ENCODE data around the gene USP7. TPM values are rescaled to one million over a fixed set of nuclear protein-coding genes. Genes with fewer than 3 reads are reported as not detected.

USP7 gene
- total and polyA plus RNA-seq, 3 donors from 2014 or later: 159 to 173 (median 172) TPM

DNA sequence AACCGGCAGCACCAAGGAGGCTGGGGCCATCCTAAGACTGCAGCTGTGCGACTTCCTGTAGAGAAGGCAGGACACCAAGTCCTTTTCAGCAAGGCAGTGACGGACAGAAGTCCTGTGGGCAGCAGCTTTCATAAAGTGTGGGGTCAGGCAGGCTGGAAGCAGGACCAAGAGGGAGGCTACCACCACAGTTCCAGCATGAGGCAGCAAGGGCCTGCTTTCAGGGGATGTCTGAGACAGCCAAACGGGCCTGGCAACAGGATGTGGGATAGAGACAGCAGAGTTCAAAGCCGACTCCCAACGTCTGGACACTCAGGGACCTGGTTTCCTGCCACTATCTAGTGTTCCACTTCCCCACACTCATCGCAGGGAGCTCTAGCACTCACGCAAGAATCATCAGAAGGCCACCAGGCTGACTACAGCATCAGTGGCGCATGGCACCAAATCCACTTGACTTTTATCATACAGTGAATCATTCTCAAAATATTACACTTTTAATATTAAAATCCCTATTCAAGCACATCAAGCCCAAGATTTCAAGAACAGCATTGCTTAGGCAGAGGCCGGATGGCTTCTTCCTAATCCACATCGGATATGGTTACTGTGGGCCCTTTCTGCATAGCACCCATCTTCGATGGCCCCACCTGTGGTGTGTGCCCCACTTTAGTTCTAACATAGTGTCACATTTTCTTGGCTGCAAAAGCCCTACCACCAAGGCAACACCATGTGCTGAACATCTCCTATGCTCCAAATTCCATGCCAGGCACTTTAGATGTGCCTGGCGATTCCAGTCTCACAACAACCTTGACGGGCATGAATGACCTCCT, 5.2 kb downstream of the USP7 start:
- H3K4me1 ChIP-seq: peaks cover 66% of the 10 kb centered on the region
- peak; percentile 35 for DNase-seq
- no peaks in the 10 kb centered on the region for H3K27me3 ChIP-seq
- no peak overlapping the region for H3K4me3 ChIP-seq
- H3K27ac ChIP-seq: peak overlapping the region in 1 of 2 donors; percentile 3
- no peaks in the 10 kb centered on the region for H3K9me3 ChIP-seq
- no peak for TF ChIP-seq POLR2A (IDR thresholded peaks at IDR 0.05)
- TF ChIP-seq, protein P1, sequence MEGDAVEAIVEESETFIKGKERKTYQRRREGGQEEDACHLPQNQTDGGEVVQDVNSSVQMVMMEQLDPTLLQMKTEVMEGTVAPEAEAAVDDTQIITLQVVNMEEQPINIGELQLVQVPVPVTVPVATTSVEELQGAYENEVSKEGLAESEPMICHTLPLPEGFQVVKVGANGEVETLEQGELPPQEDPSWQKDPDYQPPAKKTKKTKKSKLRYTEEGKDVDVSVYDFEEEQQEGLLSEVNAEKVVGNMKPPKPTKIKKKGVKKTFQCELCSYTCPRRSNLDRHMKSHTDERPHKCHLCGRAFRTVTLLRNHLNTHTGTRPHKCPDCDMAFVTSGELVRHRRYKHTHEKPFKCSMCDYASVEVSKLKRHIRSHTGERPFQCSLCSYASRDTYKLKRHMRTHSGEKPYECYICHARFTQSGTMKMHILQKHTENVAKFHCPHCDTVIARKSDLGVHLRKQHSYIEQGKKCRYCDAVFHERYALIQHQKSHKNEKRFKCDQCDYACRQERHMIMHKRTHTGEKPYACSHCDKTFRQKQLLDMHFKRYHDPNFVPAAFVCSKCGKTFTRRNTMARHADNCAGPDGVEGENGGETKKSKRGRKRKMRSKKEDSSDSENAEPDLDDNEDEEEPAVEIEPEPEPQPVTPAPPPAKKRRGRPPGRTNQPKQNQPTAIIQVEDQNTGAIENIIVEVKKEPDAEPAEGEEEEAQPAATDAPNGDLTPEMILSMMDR (IDR thresholded peaks at IDR 0.05): no peak
- 47 to 68% methylated on average over 12 to 14 of the region's 14 CpGs for WGBS, 2 donors
- no peaks in the 10 kb centered on the region for H3K36me3 ChIP-seq (ENCODE audit: low read depth, missing control alignments)
- intact Hi-C loops (cut with DNase I; ENCODE audit: low total_unique reads): no loop called here

DNA sequence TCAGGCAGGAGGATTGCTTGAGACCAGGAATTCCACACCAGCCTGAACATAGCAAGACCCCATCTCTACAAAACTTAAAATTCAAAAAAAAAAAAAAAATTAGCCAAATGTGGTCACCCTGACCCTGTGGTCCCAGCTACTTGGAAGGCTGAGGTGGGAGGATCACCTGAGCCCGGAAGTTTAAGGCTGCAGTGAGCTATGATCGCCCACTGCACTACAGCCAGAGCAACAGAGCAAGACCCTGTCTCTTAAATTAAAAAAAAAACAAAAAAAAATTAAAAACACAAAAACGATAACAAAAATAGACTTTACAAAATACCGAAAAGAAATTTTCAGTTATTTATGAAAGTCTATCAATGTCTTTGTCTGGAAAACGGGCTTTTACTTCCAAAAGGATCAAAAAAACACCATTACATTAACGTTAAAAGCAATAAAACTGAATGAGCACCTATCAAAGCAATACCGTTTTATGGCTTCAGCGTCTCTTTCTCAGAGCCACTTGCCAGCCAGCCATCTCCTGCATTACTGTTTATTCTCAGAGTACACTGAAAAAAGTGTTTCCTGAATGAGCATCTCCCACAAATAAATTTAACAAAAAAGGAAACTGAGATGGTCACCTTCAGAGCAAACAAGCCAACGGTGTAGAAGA, 6.1 kb downstream of the USP7 start:
- no peak for DNase-seq
- no peaks in the 10 kb centered on the region for H3K36me3 ChIP-seq (ENCODE audit: low read depth, missing control alignments)
- no peak overlapping the region for H3K4me3 ChIP-seq
- TF ChIP-seq, protein P1 (IDR thresholded peaks at IDR 0.05): no peak
- no peak for TF ChIP-seq POLR2A (IDR thresholded peaks at IDR 0.05)
- H3K9me3 ChIP-seq: no peaks in the 10 kb centered on the region
- no peaks in the 10 kb centered on the region for H3K27me3 ChIP-seq
- peaks cover 66% of the 10 kb centered on the region for H3K4me1 ChIP-seq
- intact Hi-C loops (cut with DNase I; ENCODE audit: low total_unique reads): no loop called here
- 68 to 69% methylated on average over 9 of the region's 9 CpGs for WGBS, 2 donors
- no peak overlapping the region for H3K27ac ChIP-seq

DNA sequence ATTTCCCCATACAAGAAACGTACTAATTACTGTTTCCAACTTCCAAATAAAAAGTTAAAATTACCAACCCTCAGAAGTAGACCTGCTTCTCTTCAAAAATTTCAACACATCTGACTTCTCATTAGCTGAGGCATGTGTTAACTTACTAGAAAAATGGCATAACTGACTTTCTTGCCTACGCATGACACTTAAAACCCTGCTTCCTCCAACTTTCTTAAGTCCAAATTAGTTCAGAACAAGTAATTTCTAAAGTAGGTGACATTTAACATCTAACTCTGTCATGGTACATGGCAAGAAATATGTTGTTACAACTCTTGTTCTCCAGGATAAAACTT, 6.7 kb downstream of the USP7 start:
- H3K4me1 ChIP-seq: peaks cover 63% of the 10 kb centered on the region

DNA sequence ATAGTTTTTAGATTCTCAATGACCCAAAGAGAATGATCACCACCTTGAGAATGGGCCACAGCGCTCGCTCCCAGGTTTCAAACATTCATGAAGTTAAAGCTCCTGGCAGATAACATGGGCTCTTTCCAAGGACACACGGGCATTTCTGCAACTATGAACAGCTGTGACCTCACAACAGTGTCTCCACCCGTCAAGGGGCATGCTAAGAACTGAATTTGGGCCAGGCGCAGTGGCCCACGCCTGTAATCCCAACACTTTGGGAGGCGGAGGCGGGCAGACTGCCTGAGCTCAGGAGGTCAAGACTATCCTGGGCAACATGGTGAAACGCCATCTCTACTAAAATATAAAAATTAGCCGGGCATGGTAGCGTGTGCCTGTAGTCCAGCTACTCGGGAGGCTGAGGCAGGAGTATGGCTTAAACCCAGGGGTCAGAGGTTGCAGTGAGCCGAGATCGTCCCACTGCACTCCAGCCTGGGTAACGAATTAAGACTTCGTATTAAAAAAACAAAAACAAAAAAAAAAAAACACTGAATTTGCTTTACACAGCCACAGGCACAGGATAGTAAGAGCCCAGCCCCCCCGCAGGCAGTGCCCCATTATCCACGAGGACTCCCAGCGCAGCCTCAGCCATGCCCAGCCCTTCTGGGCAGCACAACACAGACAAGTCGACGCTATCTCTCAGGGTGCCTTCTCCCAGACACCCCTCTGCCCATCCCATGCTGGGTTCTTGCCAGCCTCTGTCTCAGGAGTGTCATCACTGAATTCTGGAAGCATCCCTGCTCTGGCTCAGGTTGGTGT, 7.2 kb downstream of the USP7 start:
- Histone ChIP-seq H3K4me3 (no peak overlapping the region), H3K27me3 (no peaks in the 10 kb centered on the region), H3K4me1 (peaks cover 58% of the 10 kb centered on the region), H3K27ac (peak overlapping the region in 1 of 2 donors; percentile 10), H3K36me3 (ENCODE audit: low read depth, missing control alignments) (no peaks in the 10 kb centered on the region), H3K9me3 (no peaks in the 10 kb centered on the region)
- intact Hi-C loops (cut with DNase I; ENCODE audit: low total_unique reads): no loop called here
- DNase-seq: peak; percentile 21
- WGBS, 2 donors: 47 to 52% methylated on average over 20 to 21 of the region's 21 CpGs
- TF ChIP-seq POLR2A (IDR thresholded peaks at IDR 0.05): no peak
- TF ChIP-seq, protein P1 (IDR thresholded peaks at IDR 0.05): no peak

More for the DNA sequence above, 6.7 kb downstream of the USP7 start:
- no peak overlapping the region for H3K4me3 ChIP-seq
- WGBS, 2 donors: 55 to 71% methylated on average over 2 of the region's 2 CpGs
- H3K36me3 ChIP-seq (ENCODE audit: low read depth, missing control alignments): no peaks in the 10 kb centered on the region
- TF ChIP-seq, protein P1 (IDR thresholded peaks at IDR 0.05): no peak
- TF ChIP-seq POLR2A (IDR thresholded peaks at IDR 0.05): no peak
- H3K9me3 ChIP-seq: no peaks in the 10 kb centered on the region
- intact Hi-C loops (cut with DNase I; ENCODE audit: low total_unique reads): no loop called here
- no peaks in the 10 kb centered on the region for H3K27me3 ChIP-seq
- no peak for DNase-seq
- peak overlapping the region in 1 of 2 donors; percentile 10 for H3K27ac ChIP-seq

All from testis (tissue), 3 donors.